H9 (cell line): ENCODE measurements around the gene PNPLA1. TPM values are rescaled to one million over a fixed set of nuclear protein-coding genes. Genes with fewer than 3 reads are reported as not detected.

Source experiments
- DNase-seq: peaks from one replicate; pipeline ENCODE4 v3.0.0-alpha.2; 2017
- H2AFZ ChIP-seq: one replicate; pipeline ENCODE4 v1.6.1; 2013; ENCODE audit warnings: mild to moderate bottlenecking, low read length, control low read depth, moderate library complexity
- H2AK5ac ChIP-seq: 2 replicates; pipeline ENCODE4 v1.6.1; 2013; ENCODE audit warnings: low read length, control low read depth, mixed read lengths; ENCODE audit not compliant: insufficient read length
- H2BK120ac ChIP-seq: one replicate; pipeline ENCODE4 v1.6.1; 2013; ENCODE audit warnings: low read depth, mild to moderate bottlenecking, low read length, control low read depth, inconsistent platforms; ENCODE audit not compliant: poor library complexity, severe bottlenecking
- H2BK12ac ChIP-seq: 2 replicates; pipeline ENCODE4 v1.6.1; 2013; ENCODE audit warnings: low read length, control low read depth, mixed read lengths, low read depth; ENCODE audit not compliant: insufficient read length
- H2BK15ac ChIP-seq: 2 replicates; pipeline ENCODE4 v1.6.1; 2013; ENCODE audit warnings: low read depth, low read length, control low read depth
- H2BK20ac ChIP-seq: one replicate; pipeline ENCODE4 v1.6.1; 2013; ENCODE audit warnings: low read depth, mild to moderate bottlenecking, low read length, control low read depth, inconsistent platforms; ENCODE audit not compliant: poor library complexity, severe bottlenecking
- H2BK5ac ChIP-seq: 2 replicates; pipeline ENCODE4 v1.6.1; 2013; ENCODE audit warnings: low read length, control low read depth, mixed read lengths; ENCODE audit not compliant: insufficient read length
- H3K14ac ChIP-seq: 2 replicates; pipeline ENCODE4 v1.6.1; 2013; ENCODE audit warnings: low read length, control low read depth; ENCODE audit not compliant: insufficient read depth
- H3K18ac ChIP-seq: 2 replicates; pipeline ENCODE4 v1.6.1; 2013; ENCODE audit warnings: low read depth, mild to moderate bottlenecking, mixed read lengths, low read length, control low read depth; ENCODE audit not compliant: insufficient read length
- H3K23ac ChIP-seq: 2 replicates; pipeline ENCODE4 v1.6.1; 2013; ENCODE audit warnings: low read length, control low read depth, mixed read lengths, low read depth; ENCODE audit not compliant: insufficient read length
- H3K23me2 ChIP-seq: 2 replicates; pipeline ENCODE4 v1.6.1; 2013; ENCODE audit warnings: low read depth, mild to moderate bottlenecking, mixed read lengths, low read length, control low read depth; ENCODE audit not compliant: insufficient read length, poor library complexity, severe bottlenecking
- H3K27ac ChIP-seq: 2 replicates; pipeline ENCODE4 v1.5.1; 2013; ENCODE audit warnings: low read length, control low read depth, mixed read lengths, low read depth; ENCODE audit not compliant: insufficient read length
- H3K27me3 ChIP-seq: 2 replicates; pipeline ENCODE4 v1.6.1; 2013; ENCODE audit warnings: low read length, control low read depth, inconsistent platforms; ENCODE audit not compliant: insufficient read depth
- H3K4ac ChIP-seq: 2 replicates; pipeline ENCODE4 v1.6.1; 2013; ENCODE audit warnings: low read depth, mild to moderate bottlenecking, control low read depth, inconsistent platforms, low read length, moderate library complexity
- H3K4me1 ChIP-seq: 2 replicates; pipeline ENCODE4 v1.6.1; 2013; ENCODE audit warnings: low read length, control low read depth, inconsistent platforms; ENCODE audit not compliant: insufficient read depth
- H3K4me2 ChIP-seq: 2 replicates; pipeline ENCODE4 v1.6.1; 2013; ENCODE audit warnings: low read length, control low read depth, mixed read lengths; ENCODE audit not compliant: insufficient read length, insufficient read depth
- H3K56ac ChIP-seq: 2 replicates; pipeline ENCODE4 v1.6.1; 2013; ENCODE audit warnings: low read depth, mild to moderate bottlenecking, mixed read lengths, low read length, control low read depth; ENCODE audit not compliant: insufficient read length
- H3K79me1 ChIP-seq: 2 replicates; pipeline ENCODE4 v1.6.1; 2013; ENCODE audit warnings: low read depth, mild to moderate bottlenecking, moderate library complexity, low read length, control low read depth, inconsistent platforms; ENCODE audit not compliant: insufficient read depth, poor library complexity, severe bottlenecking
- H3K79me2 ChIP-seq: 2 replicates; pipeline ENCODE4 v1.6.1; 2013; ENCODE audit warnings: low read length, control low read depth, inconsistent platforms; ENCODE audit not compliant: insufficient read depth
- H3K9ac ChIP-seq: 2 replicates; pipeline ENCODE4 v1.6.1; 2013; ENCODE audit warnings: low read length, control low read depth, mixed read lengths; ENCODE audit not compliant: insufficient read length; ENCODE audit errors: extremely low read depth
- H3K9me3 ChIP-seq: one replicate; pipeline ENCODE4 v1.6.1; 2013; ENCODE audit warnings: low read depth, low read length, inconsistent platforms; ENCODE audit not compliant: control insufficient read depth
- H3T11ph ChIP-seq: one replicate; pipeline ENCODE4 v1.6.1; 2013; ENCODE audit warnings: mild to moderate bottlenecking, low read length, control low read depth, inconsistent platforms
- H4K20me1 ChIP-seq: one replicate; pipeline ENCODE4 v1.6.1; 2013; ENCODE audit not compliant: control insufficient read depth, insufficient read length, insufficient read depth
- H4K5ac ChIP-seq: 2 replicates; pipeline ENCODE4 v1.6.1; 2013; ENCODE audit warnings: low read depth, mild to moderate bottlenecking, mixed read lengths, low read length, control low read depth; ENCODE audit not compliant: insufficient read length
- H4K8ac ChIP-seq: replicated peaks from 2 replicates; pipeline ENCODE4 v1.6.1; 2013; ENCODE audit warnings: low read length, control low read depth, mixed read lengths, low read depth; ENCODE audit not compliant: insufficient read length
- H4K91ac ChIP-seq: 2 replicates; pipeline ENCODE4 v1.6.1; 2013; ENCODE audit warnings: low read depth, mild to moderate bottlenecking, moderate library complexity, mixed read lengths, low read length, control low read depth; ENCODE audit not compliant: insufficient read length
- H3K27ac Mint-ChIP-seq, 3 experiments: 2 replicates in 2 of 3; 3 replicates in 1 of 3; pipeline ENCODE4 v1.8.0; 2020 to 2021; ENCODE audit warnings: mixed read lengths in 3 of 3, mild to moderate bottlenecking in 1 of 3, moderate library complexity in 1 of 3
- H3K27me3 Mint-ChIP-seq: 2 replicates; pipeline ENCODE4 v1.8.0; 2021; ENCODE audit warnings: low read depth, mild to moderate bottlenecking, moderate library complexity, mixed read lengths
- H3K36me3 Mint-ChIP-seq, 3 experiments: 2 replicates in 2 of 3; 3 replicates in 1 of 3; pipeline ENCODE4 v1.8.0; 2020 to 2021; ENCODE audit warnings: low read depth in 3 of 3, mixed read lengths in 3 of 3; ENCODE audit not compliant: insufficient read depth in 1 of 3
- H3K4me1 Mint-ChIP-seq, 2 experiments: 2 replicates each; pipeline ENCODE4 v1.8.0; 2020; ENCODE audit warnings: mixed read lengths in 2 of 2
- H3K4me3 Mint-ChIP-seq, 2 experiments: 2 replicates in 1 of 2; 3 replicates in 1 of 2; pipeline ENCODE4 v1.8.0; 2020 to 2021; ENCODE audit warnings: mild to moderate bottlenecking in 2 of 2, mixed read lengths in 2 of 2, moderate library complexity in 1 of 2
- H3K9me3 Mint-ChIP-seq, 2 experiments: 2 replicates in 1 of 2; 3 replicates in 1 of 2; pipeline ENCODE4 v1.8.0; 2020; ENCODE audit warnings: mild to moderate bottlenecking in 2 of 2, mixed read lengths in 2 of 2, moderate library complexity in 1 of 2
- CTCF ChIP-seq: fragments of 200-600 bp; sonication (generic); conservative IDR thresholded peaks from 3 replicates; pipeline ENCODE4 v1.8.0; 2021; ENCODE audit warnings: antibody characterized with exemption, mild to moderate bottlenecking
- WGBS: extraction: QIAGEN DNeasy Blood & Tissue Kit; methylation state at CpG from one replicate; pipeline ENCODE4 v1.1.7; 2013; ENCODE audit warnings: missing lambda C conversion rate, low lambda C conversion rate, mixed read lengths; ENCODE audit not compliant: insufficient read length; ENCODE audit errors: extremely low coverage; 5-methylcytosine and 5-hydroxymethylcytosine counted together
- total RNA-seq: library from RNA; stranded (reverse); gene quantifications from 2 replicates; pipeline ENCODE4 v1.2.1, GENCODE V29; 2021

PNPLA1 gene
- total RNA-seq, 1 experiment from 2014 or later: 0.09 TPM

DNA sequence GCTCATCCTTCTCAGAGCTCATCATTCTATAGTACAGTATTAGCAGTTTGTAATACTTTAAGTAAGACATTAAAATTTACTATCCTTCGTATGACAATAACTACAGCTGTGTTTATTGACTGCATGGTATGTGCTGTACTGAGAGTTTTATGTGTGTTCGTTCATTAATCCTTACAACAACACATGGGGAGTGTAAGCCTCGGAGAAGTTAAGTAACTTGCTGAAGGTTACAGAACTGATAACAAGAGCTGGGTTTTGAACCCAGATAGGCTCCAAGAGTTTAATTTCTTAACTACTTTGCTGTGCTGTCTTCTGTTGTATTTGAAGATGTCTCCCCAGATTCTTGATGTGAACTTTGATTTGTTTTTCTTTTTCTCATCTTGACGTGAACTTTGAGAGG, 49.6 kb upstream of the PNPLA1 start:
- H3K36me3 Mint-ChIP-seq: peaks cover 11 to 85% (median 70%) of the 10 kb centered on the region in 3 experiments; a peak in 6 of 7 replicates
- WGBS: no CpG with 5 or more reads among the region's 4 CpGs
- H2BK120ac ChIP-seq: no peak overlapping the region

More for the DNA sequence above, 49.6 kb upstream of the PNPLA1 start:
- H3K27me3 Mint-ChIP-seq: no peaks in the 10 kb centered on the region; the same call in 1 of the 2 replicates
- Histone ChIP-seq H2BK15ac (no peak overlapping the region), H2BK5ac (no peak overlapping the region), H3K79me1 (no peaks in the 10 kb centered on the region), H3K23me2 (no peaks in the 10 kb centered on the region), H4K8ac (no peak overlapping the region), H3K9me3 (no peaks in the 10 kb centered on the region), H3K56ac (no peak overlapping the region), H2AFZ (no peak overlapping the region), H3K27ac (no peak overlapping the region), H3K4me2 (no peak overlapping the region), H3K9ac (no peak overlapping the region), H3K4me1 (no peaks in the 10 kb centered on the region), H3T11ph (no peak overlapping the region), H2AK5ac (no peak overlapping the region), H3K14ac (no peak overlapping the region), H4K20me1 (no peaks in the 10 kb centered on the region), H2BK12ac (no peak overlapping the region), H3K18ac (no peak overlapping the region), H3K23ac (no peak overlapping the region), H3K27me3 (no peaks in the 10 kb centered on the region), H2BK20ac (no peak overlapping the region), H4K91ac (no peak overlapping the region), H3K79me2 (no peaks in the 10 kb centered on the region), H3K4ac (no peak overlapping the region), H4K5ac (no peak overlapping the region)
- H3K4me1 Mint-ChIP-seq: no peaks in the 10 kb centered on the region
- no peaks in the 10 kb centered on the region for H3K9me3 Mint-ChIP-seq
- H3K4me3 Mint-ChIP-seq: no peak overlapping the region
- H3K27ac Mint-ChIP-seq: no peak overlapping the region
- no peak for DNase-seq
- no peak for TF ChIP-seq CTCF
